ENCODE results near the gene ANKRD29.
"Not testable (repeated sequence)": the region's sequence is repeated elsewhere in the genome, so short reads cannot be mapped to it uniquely, and the experiment has no call there.

The ANKRD29 gene

DNA sequence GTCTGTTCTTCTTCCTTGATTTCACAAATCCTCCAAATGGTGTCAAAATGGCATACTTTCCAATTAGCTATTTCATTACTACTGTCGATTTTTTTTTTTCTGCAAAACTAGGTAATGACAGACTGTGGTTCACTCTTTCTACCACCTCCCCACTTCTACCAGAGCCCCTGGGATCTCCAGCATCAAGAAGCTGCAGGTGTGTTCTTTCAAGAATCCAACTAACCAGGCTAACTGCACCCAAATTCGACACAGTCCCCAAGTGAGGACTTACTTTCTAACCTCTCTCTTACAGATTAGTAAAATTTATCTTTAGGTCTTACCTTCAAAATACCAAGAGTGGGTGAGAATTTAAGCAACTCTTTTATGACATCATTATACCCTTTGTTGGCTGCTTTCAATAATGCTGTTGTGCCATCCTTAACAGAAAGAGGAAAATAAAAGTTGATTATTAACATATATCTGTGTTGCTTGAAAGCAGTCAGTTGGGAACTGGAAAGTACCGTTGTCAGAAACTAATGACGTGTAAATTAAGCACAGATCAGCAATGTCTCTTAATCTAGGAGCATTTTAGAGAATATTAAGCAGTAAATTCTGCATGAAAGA, 45.2 kb downstream of the ANKRD29 start:
- no peak overlapping the region for H3K4me3 Mint-ChIP-seq

GRCh38 chr18:23616258-23616657, 46.5 kb downstream of the ANKRD29 start:
- no peak overlapping the region for H3K27ac Mint-ChIP-seq (ENCODE audit: low read depth)
- H3K27me3 Mint-ChIP-seq, result peaks cover 38% of the 10 kb centered on the region
- DNase-seq (ENCODE audit: low spot score in 2 of 2) (no peak), ATAC-seq (replicated peaks; ENCODE audit: extremely low read depth, poor library complexity, severe bottlenecking) (no peak)
- no peaks in the 10 kb centered on the region for H3K9me3 Mint-ChIP-seq
- no peak overlapping the region for H3K4me3 Mint-ChIP-seq
- peaks cover 6% of the 10 kb centered on the region for H3K4me1 Mint-ChIP-seq
- H3K36me3 Mint-ChIP-seq (ENCODE audit: insufficient read depth), result no peaks in the 10 kb centered on the region

More for the DNA sequence above, 45.2 kb downstream of the ANKRD29 start:
- ATAC-seq (replicated peaks; ENCODE audit: extremely low read depth, poor library complexity, severe bottlenecking) (no peak), DNase-seq (ENCODE audit: low spot score in 2 of 2) (no peak)
- Mint-ChIP-seq H3K9me3 (no peaks in the 10 kb centered on the region), H3K27ac (ENCODE audit: low read depth) (no peak overlapping the region), H3K4me1 (peaks cover 6% of the 10 kb centered on the region), H3K27me3 (peaks cover 51% of the 10 kb centered on the region), H3K36me3 (ENCODE audit: insufficient read depth) (no peaks in the 10 kb centered on the region)

GRCh38 chr18:23614891-23615290, 47.8 kb downstream of the ANKRD29 start:
- Mint-ChIP-seq H3K4me3 (no peak overlapping the region), H3K27me3 (peaks cover 24% of the 10 kb centered on the region), H3K9me3 (no peaks in the 10 kb centered on the region), H3K4me1 (peaks cover 6% of the 10 kb centered on the region), H3K27ac (ENCODE audit: low read depth) (no peak overlapping the region), H3K36me3 (ENCODE audit: insufficient read depth) (no peaks in the 10 kb centered on the region)
- no peak for ATAC-seq (replicated peaks; ENCODE audit: extremely low read depth, poor library complexity, severe bottlenecking)
- no peak for DNase-seq (ENCODE audit: low spot score in 2 of 2)

DNA sequence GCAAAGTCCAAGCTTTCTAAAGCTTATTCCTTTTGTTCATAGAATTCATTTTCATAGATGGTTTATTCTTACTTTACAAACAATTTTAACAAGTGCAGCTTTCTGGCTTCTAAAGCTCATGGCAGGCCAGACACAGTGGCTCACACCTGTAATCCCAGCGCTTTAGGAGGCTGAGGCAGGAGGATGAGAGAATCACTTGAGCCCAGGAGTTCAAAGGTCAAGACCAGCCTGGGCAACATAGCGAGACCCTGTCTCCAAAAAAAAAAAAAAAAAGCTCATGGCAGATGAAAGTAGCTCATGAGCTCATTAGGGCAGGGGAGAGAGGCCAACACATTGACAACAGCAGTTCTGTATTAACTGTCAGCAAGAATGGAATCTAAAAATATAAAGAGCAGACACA, 48.3 kb downstream of the ANKRD29 start:
- peaks cover 6% of the 10 kb centered on the region for H3K4me1 Mint-ChIP-seq
- no peaks in the 10 kb centered on the region for H3K9me3 Mint-ChIP-seq
- H3K36me3 Mint-ChIP-seq (ENCODE audit: insufficient read depth), result no peaks in the 10 kb centered on the region
- H3K27ac Mint-ChIP-seq (ENCODE audit: low read depth), result no peak overlapping the region
- DNase-seq (ENCODE audit: low spot score in 2 of 2) (no peak), ATAC-seq (replicated peaks; ENCODE audit: extremely low read depth, poor library complexity, severe bottlenecking) (no peak)
- H3K4me3 Mint-ChIP-seq, result no peak overlapping the region
- H3K27me3 Mint-ChIP-seq, result peaks cover 23% of the 10 kb centered on the region

DNA sequence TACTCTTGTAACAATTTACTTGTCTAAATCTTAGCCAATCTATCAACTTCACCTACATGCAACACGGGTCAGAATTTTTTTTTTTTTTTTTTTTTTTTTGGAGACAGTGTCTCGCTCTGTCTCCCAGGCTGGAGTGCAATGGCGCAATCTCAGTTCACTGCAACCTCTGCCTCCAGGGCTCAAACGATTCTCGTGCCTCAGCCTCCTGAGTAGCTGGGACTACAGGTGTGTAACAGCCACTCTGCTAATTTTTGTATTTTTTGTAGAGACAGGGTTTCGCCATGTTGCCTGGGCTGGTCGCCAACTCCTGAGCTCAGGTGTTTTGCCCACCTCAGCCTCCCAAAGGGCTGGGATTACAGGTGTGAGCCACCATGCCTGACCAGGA, 49.6 kb downstream of the ANKRD29 start:
- H3K9me3 Mint-ChIP-seq; ATAC-seq (replicated peaks; ENCODE audit: extremely low read depth, poor library complexity, severe bottlenecking); H3K36me3 Mint-ChIP-seq (ENCODE audit: insufficient read depth); H3K4me1 Mint-ChIP-seq; H3K27ac Mint-ChIP-seq (ENCODE audit: low read depth); H3K4me3 Mint-ChIP-seq; DNase-seq (ENCODE audit: low spot score in 2 of 2): not testable (repeated sequence)
- peaks cover 15% of the 10 kb centered on the region for H3K27me3 Mint-ChIP-seq

DNA sequence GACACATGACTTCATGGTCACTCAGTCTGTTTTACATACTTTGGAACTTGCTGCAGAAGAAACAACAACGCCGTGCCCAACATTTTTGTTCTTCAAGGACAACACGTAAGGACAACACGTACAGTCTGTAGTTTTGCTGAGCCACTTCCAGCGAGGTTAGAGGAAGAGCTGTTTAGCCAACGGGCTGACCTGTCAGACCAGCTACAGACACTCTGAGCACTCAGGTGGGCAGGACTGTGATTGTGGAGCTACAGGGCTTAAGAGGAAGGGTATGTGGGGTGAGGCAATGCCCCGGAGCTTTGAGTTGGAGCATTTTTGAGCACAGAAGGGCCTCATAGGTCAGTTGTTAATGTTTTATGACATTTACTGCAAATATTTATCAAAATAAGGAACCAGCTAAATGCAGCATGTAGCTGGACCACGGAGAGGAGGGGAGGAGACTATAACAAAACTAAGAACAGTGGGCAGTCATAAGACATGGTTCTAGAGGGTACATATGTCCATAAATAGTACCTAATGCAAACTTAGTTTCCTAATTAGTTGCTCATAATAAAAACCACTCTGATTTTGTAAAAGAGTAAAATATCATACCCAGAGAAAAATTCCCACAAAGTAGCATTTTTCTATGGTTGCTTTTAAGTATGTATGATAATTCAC, 50.1 kb downstream of the ANKRD29 start:
- H3K9me3 Mint-ChIP-seq, result no peaks in the 10 kb centered on the region
- DNase-seq (ENCODE audit: low spot score in 2 of 2) (no peak), ATAC-seq (replicated peaks; ENCODE audit: extremely low read depth, poor library complexity, severe bottlenecking) (no peak)

GRCh38 chr18:23609390-23610023, 53.2 kb downstream of the ANKRD29 start:
- ATAC-seq (replicated peaks; ENCODE audit: extremely low read depth, poor library complexity, severe bottlenecking) (no peak), DNase-seq (ENCODE audit: low spot score in 2 of 2) (no peak)
- Mint-ChIP-seq H3K36me3 (ENCODE audit: insufficient read depth) (no peaks in the 10 kb centered on the region), H3K9me3 (no peaks in the 10 kb centered on the region), H3K4me3 (no peak overlapping the region), H3K27me3 (peaks cover 9% of the 10 kb centered on the region), H3K4me1 (no peaks in the 10 kb centered on the region), H3K27ac (ENCODE audit: low read depth) (no peak overlapping the region)

More for the DNA sequence above, 50.1 kb downstream of the ANKRD29 start:
- Mint-ChIP-seq H3K27me3 (peaks cover 11% of the 10 kb centered on the region), H3K27ac (ENCODE audit: low read depth) (no peak overlapping the region), H3K4me1 (no peaks in the 10 kb centered on the region), H3K36me3 (ENCODE audit: insufficient read depth) (no peaks in the 10 kb centered on the region), H3K4me3 (no peak overlapping the region)

DNA sequence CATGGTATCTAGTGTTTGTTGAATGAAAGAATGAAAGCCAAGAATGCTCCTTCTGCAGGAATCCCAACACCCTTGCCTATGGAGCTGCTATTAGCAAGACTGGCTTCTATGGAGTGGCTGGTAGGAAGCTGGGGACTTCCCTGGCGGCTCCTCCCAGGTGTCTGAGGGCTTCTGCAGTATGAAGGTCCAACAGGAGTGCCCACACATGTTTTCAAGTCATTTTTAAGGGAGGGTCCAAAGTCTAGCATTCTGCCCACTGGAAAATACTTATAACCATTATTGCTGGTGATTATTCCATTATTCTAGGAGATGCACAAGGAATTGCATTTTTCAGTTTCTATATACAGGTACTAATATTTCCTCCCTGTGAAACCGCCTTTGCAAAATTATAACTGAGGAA, 54.5 kb downstream of the ANKRD29 start:
- H3K36me3 Mint-ChIP-seq (ENCODE audit: insufficient read depth), result no peaks in the 10 kb centered on the region
- H3K27ac Mint-ChIP-seq (ENCODE audit: low read depth), result no peak overlapping the region
- H3K9me3 Mint-ChIP-seq, result no peaks in the 10 kb centered on the region
- no peaks in the 10 kb centered on the region for H3K4me1 Mint-ChIP-seq
- peaks cover 9% of the 10 kb centered on the region for H3K27me3 Mint-ChIP-seq
- H3K4me3 Mint-ChIP-seq, result no peak overlapping the region
- ATAC-seq (replicated peaks; ENCODE audit: extremely low read depth, poor library complexity, severe bottlenecking), result no peak
- DNase-seq (ENCODE audit: low spot score in 2 of 2), result no peak

GRCh38 chr18:23605941-23606340, 56.8 kb downstream of the ANKRD29 start:
- ATAC-seq (replicated peaks; ENCODE audit: extremely low read depth, poor library complexity, severe bottlenecking) (no peak), DNase-seq (ENCODE audit: low spot score in 2 of 2) (no peak)
- no peaks in the 10 kb centered on the region for H3K4me1 Mint-ChIP-seq
- peaks cover 9% of the 10 kb centered on the region for H3K27me3 Mint-ChIP-seq
- peaks cover 1% of the 10 kb centered on the region for H3K36me3 Mint-ChIP-seq (ENCODE audit: insufficient read depth)
- H3K4me3 Mint-ChIP-seq, result no peak overlapping the region
- H3K9me3 Mint-ChIP-seq, result no peaks in the 10 kb centered on the region
- H3K27ac Mint-ChIP-seq (ENCODE audit: low read depth), result no peak overlapping the region

GRCh38 chr18:23599809-23600208, 62.9 kb downstream of the ANKRD29 start:
- Mint-ChIP-seq H3K4me1 (no peaks in the 10 kb centered on the region), H3K27ac (ENCODE audit: low read depth) (no peak overlapping the region), H3K9me3 (no peaks in the 10 kb centered on the region), H3K36me3 (ENCODE audit: insufficient read depth) (peaks cover 1% of the 10 kb centered on the region), H3K4me3 (no peak overlapping the region), H3K27me3 (no peaks in the 10 kb centered on the region)
- DNase-seq (ENCODE audit: low spot score in 2 of 2), result no peak
- ATAC-seq (replicated peaks; ENCODE audit: extremely low read depth, poor library complexity, severe bottlenecking), result no peak

GRCh38 chr18:23596183-23596582, 66.5 kb downstream of the ANKRD29 start:
- Mint-ChIP-seq H3K4me1 (no peaks in the 10 kb centered on the region), H3K36me3 (ENCODE audit: insufficient read depth) (no peaks in the 10 kb centered on the region)

GRCh38 chr18:23595591-23595990, 67.1 kb downstream of the ANKRD29 start:
- H3K36me3 Mint-ChIP-seq (ENCODE audit: insufficient read depth), result no peaks in the 10 kb centered on the region
- H3K4me3 Mint-ChIP-seq, result no peak overlapping the region
- no peaks in the 10 kb centered on the region for H3K27me3 Mint-ChIP-seq
- ATAC-seq (replicated peaks; ENCODE audit: extremely low read depth, poor library complexity, severe bottlenecking) (no peak), DNase-seq (ENCODE audit: low spot score in 2 of 2) (no peak)
- no peaks in the 10 kb centered on the region for H3K9me3 Mint-ChIP-seq
- H3K27ac Mint-ChIP-seq (ENCODE audit: low read depth), result no peak overlapping the region
- no peaks in the 10 kb centered on the region for H3K4me1 Mint-ChIP-seq

More at GRCh38 chr18:23596183-23596582, 66.5 kb downstream of the ANKRD29 start:
- H3K4me3 Mint-ChIP-seq, result no peak overlapping the region
- DNase-seq (ENCODE audit: low spot score in 2 of 2), result no peak
- H3K27me3 Mint-ChIP-seq, result no peaks in the 10 kb centered on the region
- no peak for ATAC-seq (replicated peaks; ENCODE audit: extremely low read depth, poor library complexity, severe bottlenecking)
- no peaks in the 10 kb centered on the region for H3K9me3 Mint-ChIP-seq
- no peak overlapping the region for H3K27ac Mint-ChIP-seq (ENCODE audit: low read depth)

DNA sequence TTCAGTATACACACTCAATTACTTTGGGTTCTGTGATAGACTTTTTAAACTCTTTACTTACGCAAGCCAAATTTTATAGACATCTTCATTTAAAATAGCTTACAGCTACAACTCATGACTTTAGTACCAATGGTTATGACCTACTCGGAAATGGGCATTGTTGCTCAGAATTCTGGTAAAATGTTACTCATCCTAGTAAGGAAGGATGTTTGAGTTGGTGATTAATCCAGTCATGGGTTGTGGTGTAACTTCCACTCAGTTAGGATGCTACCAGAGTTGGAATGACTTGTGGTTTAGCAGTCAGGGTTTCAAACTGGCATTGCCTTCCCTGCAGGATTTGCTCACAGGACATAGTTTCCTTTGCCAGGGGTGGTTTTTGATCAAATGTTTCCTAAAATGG, 69.0 kb downstream of the ANKRD29 start:
- H3K9me3 Mint-ChIP-seq, result no peaks in the 10 kb centered on the region
- no peaks in the 10 kb centered on the region for H3K36me3 Mint-ChIP-seq (ENCODE audit: insufficient read depth)
- ATAC-seq (replicated peaks; ENCODE audit: extremely low read depth, poor library complexity, severe bottlenecking), result no peak
- H3K27me3 Mint-ChIP-seq, result no peaks in the 10 kb centered on the region
- no peak overlapping the region for H3K27ac Mint-ChIP-seq (ENCODE audit: low read depth)
- no peak for DNase-seq (ENCODE audit: low spot score in 2 of 2)
- no peaks in the 10 kb centered on the region for H3K4me1 Mint-ChIP-seq
- H3K4me3 Mint-ChIP-seq, result no peak overlapping the region

Data from central memory CD8-positive, alpha-beta T cell (primary cell).